IPS DF 19.7 (cell line): Measurements from ENCODE around the gene CASKIN2.
"Not testable (repeated sequence)": the region's sequence is repeated elsewhere in the genome, so short reads cannot be mapped to it uniquely, and the experiment has no call there.

Experiments
- DNase-seq: peaks from one replicate; pipeline ENCODE4 v3.0.0-alpha.2; 2013; ENCODE audit warnings: low read depth, low spot score

CASKIN2 gene

GRCh38 chr17:75520413-75520812, 5.1 kb upstream of the CASKIN2 start:
- DNase-seq = not testable (repeated sequence)

DNA sequence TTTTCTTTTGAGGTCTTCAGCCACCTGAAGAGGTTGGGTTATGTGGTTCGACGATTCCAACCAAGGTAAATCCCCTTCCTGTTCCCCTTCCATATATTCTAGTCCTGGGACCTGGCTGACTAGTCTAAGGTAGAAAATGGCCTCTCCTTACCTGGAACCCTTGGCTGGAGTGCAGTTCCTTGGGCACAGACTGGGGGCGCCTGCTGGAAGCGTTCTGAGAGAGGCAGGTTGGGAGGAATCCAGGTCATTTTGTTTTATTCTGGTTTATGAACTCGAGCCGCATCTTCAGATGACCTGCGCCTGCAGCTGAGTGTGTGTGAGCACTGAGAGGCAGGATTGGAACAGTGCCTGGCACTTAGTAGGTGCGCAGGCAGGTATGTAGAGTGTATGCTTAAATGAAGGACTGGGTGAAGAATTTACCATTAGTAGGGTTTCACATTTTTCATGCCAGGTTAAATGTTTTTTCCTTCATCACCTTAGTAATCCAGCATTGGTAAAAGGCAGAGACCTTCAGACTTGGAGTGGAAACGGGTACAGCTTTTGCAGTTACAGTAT, 3.7 kb upstream of the CASKIN2 start:
- no peak for DNase-seq

DNA sequence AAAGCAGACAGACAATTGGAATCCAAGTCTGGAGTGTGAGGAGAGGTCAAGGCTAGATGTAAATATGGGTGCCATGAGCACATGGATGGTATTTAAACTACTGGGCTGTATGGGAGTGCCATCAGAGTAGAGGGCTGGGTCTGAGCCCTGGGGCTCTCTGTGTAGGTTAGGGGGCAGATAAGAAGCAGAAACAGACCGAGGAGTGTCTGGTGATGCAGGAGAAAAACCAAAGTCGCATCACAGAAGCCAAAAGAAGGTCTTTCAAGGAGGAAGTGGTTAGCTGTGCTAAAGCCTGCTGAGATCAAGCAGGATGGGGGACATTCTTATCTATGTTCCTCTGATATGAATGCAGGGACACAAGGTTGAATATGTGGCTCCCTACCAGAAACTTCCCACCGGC, 2.9 kb upstream of the CASKIN2 start:
- DNase-seq = no peak

- no peak for DNase-seq
Measured at GRCh38 chr17:75517297-75517865, 2.0 kb upstream of the CASKIN2 start.

DNA sequence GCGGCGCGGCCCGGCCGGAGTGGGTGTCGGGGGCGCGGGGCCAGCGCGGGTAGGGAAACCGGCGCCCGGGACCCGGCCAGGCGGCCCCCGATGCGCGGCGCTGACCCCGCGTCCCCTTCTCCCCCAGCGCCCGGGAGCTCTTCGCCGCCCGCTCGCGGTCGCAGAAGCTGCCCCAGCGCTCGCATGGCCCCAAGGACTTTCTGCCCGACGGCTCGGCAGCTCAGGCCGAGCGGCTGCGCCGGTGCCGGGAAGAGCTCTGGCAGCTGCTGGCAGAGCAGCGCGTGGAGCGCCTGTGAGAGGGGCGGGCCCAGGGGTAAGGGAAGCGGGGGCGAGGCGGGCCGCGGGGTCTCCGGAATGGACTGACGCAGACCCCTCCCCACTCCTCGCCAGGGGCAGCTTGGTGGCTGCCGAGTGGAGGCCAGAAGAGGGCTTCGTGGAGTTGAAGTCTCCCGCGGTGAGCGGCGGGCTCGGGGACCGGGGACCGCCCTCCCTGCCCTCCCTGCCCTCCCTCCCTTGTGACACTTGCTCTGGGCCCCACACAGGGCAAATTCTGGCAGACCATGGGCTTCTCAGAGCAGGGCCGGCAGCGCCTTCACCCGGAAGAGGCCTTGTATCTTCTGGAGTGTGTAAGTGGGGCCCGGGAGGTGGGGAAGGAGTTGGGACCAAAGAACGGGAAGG, 1.4 kb upstream of the CASKIN2 start:
- DNase-seq = no peak

DNA sequence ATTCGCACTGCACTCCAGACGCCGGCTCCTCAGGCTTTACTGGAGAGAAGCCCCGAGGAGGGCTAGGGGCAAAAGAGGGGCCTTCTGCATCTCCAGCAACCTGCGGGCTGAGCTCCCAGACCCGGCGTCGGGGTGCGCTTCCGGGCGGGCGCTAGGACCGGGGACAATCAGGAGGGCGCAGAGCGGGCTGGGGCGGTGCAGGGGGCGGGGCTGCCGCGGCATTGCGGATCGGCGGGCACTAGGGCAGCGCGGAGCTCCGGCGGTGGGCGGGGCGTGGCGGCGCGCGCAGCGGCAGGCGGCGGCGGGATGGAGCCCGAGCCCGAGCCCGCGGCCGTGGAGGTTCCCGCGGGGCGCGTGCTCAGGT, 900 bp upstream of the CASKIN2 start, which contains the start of gene TSEN54:
Gene TSEN54, plus strand, starts transcription at position 274 of the 364 bp plus-strand sequence. Its CDS starts 33 bp downstream, at position 307.
- no peak for DNase-seq

- DNase-seq = no peak
Measured at GRCh38 chr17:75514919-75515495, 330 bp downstream of the CASKIN2 start.

GRCh38 chr17:75514299-75514918, 928 bp downstream of the CASKIN2 start:
- no peak for DNase-seq

DNA sequence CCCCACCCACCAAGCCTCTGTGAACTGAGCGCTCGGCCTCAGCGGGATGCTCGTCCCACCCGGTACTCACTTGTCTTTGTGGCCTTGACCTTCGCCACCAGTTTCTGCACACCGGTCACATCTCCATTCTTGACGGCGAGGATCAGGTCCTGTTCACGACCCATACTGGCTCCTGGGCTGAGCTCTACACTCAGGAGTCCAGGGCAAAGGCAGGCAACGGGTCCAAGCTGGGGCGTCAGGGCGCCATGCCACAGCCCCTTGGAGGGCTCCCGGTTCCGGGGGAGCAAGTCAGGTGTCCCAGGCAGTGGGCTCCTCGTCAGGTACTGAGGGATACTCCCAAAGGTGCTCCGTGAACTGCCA, 1.7 kb downstream of the CASKIN2 start:
- no peak for DNase-seq

DNA sequence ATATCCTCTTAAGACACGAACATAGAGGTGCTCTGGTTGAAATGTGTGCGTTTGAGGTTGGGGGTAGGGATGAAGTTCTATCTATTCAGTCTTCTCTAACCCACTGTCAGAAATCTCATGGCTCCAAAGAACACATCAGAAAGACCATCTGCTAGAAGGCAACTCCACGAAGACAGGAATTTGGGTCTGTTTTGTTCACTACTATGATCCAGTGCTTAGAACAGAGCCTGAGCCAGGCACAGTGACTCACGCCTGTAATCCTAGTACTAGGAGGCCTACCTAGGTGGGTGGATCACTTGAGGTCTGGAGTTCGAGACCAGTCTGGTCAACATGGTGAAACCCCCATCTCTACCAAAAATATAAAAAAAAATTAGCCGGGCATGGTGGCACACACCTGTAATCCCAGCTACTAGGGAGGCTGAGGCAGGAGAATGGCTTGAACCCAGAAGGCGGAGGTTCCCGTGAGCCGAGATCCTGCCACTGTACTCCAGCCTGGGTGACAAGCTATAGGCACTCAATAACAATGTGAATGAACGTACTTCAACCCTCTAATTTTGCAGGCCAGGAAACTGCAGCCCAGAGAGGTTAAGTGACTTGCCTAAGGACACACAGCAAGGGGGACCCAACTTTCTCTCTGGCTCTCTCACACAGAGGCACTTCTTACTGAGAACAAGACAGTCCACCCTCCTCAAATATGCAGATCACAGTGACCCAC, 2.3 kb downstream of the CASKIN2 start:
- no peak for DNase-seq

- no peak for DNase-seq
Measured at GRCh38 chr17:75511610-75512575, 3.4 kb downstream of the CASKIN2 start.

DNA sequence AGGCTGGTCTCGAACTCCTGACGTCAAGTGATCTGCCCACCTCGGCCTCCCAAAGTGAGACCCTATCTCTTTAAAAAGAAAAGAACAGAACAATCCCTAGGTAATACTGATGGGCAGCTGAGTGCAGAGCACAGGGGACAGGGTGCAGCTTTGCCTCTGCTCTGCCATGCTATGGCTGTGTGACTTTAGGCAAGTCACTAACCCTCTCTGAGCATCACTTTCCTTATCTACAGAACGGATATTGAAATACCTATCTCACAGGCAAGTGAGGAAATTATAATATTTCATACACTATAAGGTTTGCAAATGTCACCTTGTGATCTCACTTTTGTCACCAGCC, 4.1 kb downstream of the CASKIN2 start:
- no peak for DNase-seq

- no peak for DNase-seq
Measured at GRCh38 chr17:75509528-75510258, 5.6 kb downstream of the CASKIN2 start.

GRCh38 chr17:75508931-75509361, 6.4 kb downstream of the CASKIN2 start:
- DNase-seq = no peak

GRCh38 chr17:75507733-75508719, 7.3 kb downstream of the CASKIN2 start:
- no peak for DNase-seq

- DNase-seq = no peak
Measured at GRCh38 chr17:75506888-75507287, 8.4 kb downstream of the CASKIN2 start.

DNA sequence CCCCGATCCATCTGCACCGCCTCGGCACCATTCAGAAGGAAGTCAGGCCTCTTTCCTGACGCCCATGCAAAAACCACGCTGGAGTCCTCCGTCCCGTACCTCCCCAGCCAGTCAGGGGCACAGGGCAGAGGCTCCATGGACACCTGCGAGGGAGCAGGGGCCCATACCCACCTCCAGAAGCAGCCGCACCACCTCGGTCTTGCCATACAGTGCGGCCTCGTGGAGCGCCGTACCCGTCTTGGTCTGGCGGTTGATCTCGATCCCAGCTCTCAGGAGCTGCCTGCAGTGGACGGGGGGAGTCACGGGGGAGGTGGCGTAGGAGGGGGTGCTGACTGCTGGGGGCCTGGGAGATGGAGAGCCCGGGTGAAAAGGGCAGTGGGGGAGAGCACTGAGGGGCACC, 9.2 kb downstream of the CASKIN2 start:
- DNase-seq = no peak

- no peak for DNase-seq
Measured at GRCh38 chr17:75505640-75506039, 9.7 kb downstream of the CASKIN2 start.

- DNase-seq = no peak
Measured at GRCh38 chr17:75505152-75505409, 10.3 kb downstream of the CASKIN2 start.
